GM23338 (cell line): ENCODE measurements around the gene POC1B. TPM values are rescaled to one million over a fixed set of nuclear protein-coding genes. Genes with fewer than 3 reads are reported as not detected.

Experiments
- ATAC-seq: fragments of 200-7000 bp; cut with Tn5 transposase; 3 replicates; pipeline ENCODE4 v1.9.1; 2020
- DNase-seq: peaks from one replicate; pipeline ENCODE4 v3.0.0-alpha.2; 2015; ENCODE audit warnings: low spot score
- H2AFZ ChIP-seq: fragments of 200-600 bp; sonication (generic); 2 replicates; pipeline ENCODE4 v1.8.0; 2016; ENCODE audit warnings: antibody characterized with exemption, mild to moderate bottlenecking, moderate library complexity
- H3F3A ChIP-seq: fragments of 200-600 bp; sonication (generic); replicated peaks from 2 replicates; pipeline ENCODE4 v1.8.0; 2017; ENCODE audit warnings: antibody characterized with exemption, mixed run types, low read depth
- H3K27ac ChIP-seq: fragments of 200-600 bp; sonication (generic); 2 replicates; pipeline ENCODE4 v1.6.1; 2016; ENCODE audit warnings: low read depth
- H3K27me3 ChIP-seq: fragments of 200-600 bp; sonication (generic); 2 replicates; pipeline ENCODE4 v1.8.0; 2016; ENCODE audit warnings: mild to moderate bottlenecking, mixed run types, moderate library complexity; ENCODE audit not compliant: insufficient read depth
- H3K36me3 ChIP-seq: fragments of 200-600 bp; sonication (generic); 2 replicates; pipeline ENCODE4 v1.8.0; 2016; ENCODE audit warnings: mild to moderate bottlenecking; ENCODE audit not compliant: insufficient read depth
- H3K4me1 ChIP-seq: fragments of 200-600 bp; sonication (generic); 2 replicates; pipeline ENCODE4 v1.8.0; 2016; ENCODE audit warnings: mild to moderate bottlenecking, moderate library complexity; ENCODE audit not compliant: insufficient read depth
- H3K4me2 ChIP-seq: fragments of 200-600 bp; sonication (generic); 2 replicates; pipeline ENCODE4 v1.7.1; 2017; ENCODE audit warnings: mixed run types
- H3K4me3 ChIP-seq: fragments of 200-600 bp; sonication (generic); 2 replicates; pipeline ENCODE4 v1.6.1; 2016; ENCODE audit warnings: mixed run types
- H3K79me2 ChIP-seq: fragments of 200-600 bp; sonication (generic); replicated peaks from 2 replicates; pipeline ENCODE4 v1.8.0; 2017; ENCODE audit warnings: mild to moderate bottlenecking; ENCODE audit not compliant: insufficient read depth
- H3K9me2 ChIP-seq: fragments of 200-600 bp; sonication (generic); 2 replicates; pipeline ENCODE4 v1.8.0; 2017; ENCODE audit not compliant: insufficient read depth
- H4K20me1 ChIP-seq: fragments of 200-600 bp; sonication (generic); replicated peaks from 2 replicates; pipeline ENCODE4 v1.8.0; 2017; ENCODE audit warnings: mild to moderate bottlenecking; ENCODE audit not compliant: insufficient read depth
- H3K27ac Mint-ChIP-seq: 2 replicates; pipeline ENCODE4 v1.8.0; 2020; ENCODE audit warnings: inconsistent platforms, mild to moderate bottlenecking, moderate library complexity, mixed read lengths
- H3K27me3 Mint-ChIP-seq: 3 replicates; pipeline ENCODE4 v1.8.0; 2022; ENCODE audit warnings: low read depth, mild to moderate bottlenecking, moderate library complexity, mixed read lengths, inconsistent platforms; ENCODE audit not compliant: insufficient read depth, poor library complexity
- H3K36me3 Mint-ChIP-seq: 3 replicates; pipeline ENCODE4 v1.8.0; 2021; ENCODE audit warnings: low read depth, mild to moderate bottlenecking, inconsistent platforms, moderate library complexity, mixed read lengths
- H3K4me1 Mint-ChIP-seq: 3 replicates; pipeline ENCODE4 v1.8.0; 2020; ENCODE audit warnings: mild to moderate bottlenecking, inconsistent platforms, mixed read lengths
- H3K4me3 Mint-ChIP-seq: 3 replicates; pipeline ENCODE4 v1.8.0; 2021; ENCODE audit warnings: moderate library complexity, mild to moderate bottlenecking, inconsistent platforms, mixed read lengths
- H3K9me3 Mint-ChIP-seq: 3 replicates; pipeline ENCODE4 v1.8.0; 2020; ENCODE audit warnings: moderate library complexity, mild to moderate bottlenecking, inconsistent platforms, mixed read lengths
- CREB1 ChIP-seq: fragments of 250-450 bp; sonication (Bioruptor Pico); IDR thresholded peaks from 2 replicates; pipeline ENCODE4 v1.5.0; 2020; ENCODE audit warnings: low read depth, mild to moderate bottlenecking, moderate library complexity
- CTCF ChIP-seq, 2 experiments: fragments of 200-600 bp in 1 of 2; sonication (generic) in 1 of 2; conservative IDR thresholded peaks; 2 replicates each; pipeline versions ENCODE4 v1.5.1 to v1.6.1; 2016 to 2017; ENCODE audit warnings: antibody characterized with exemption in 2 of 2, low read depth in 2 of 2, mild to moderate bottlenecking in 2 of 2, moderate library complexity in 1 of 2
- ETS1 ChIP-seq: IDR thresholded peaks from 2 replicates; pipeline ENCODE4 v1.6.1; 2016; ENCODE audit warnings: antibody characterized with exemption
- EZH2 ChIP-seq: fragments of 200-600 bp; sonication (generic); IDR thresholded peaks from one replicate; pipeline ENCODE4 v1.8.0; 2017; ENCODE audit warnings: antibody characterized with exemption, mild to moderate bottlenecking, low read depth; ENCODE audit not compliant: unreplicated experiment
- EZH2phosphoT487 ChIP-seq: fragments of 200-600 bp; sonication (generic); IDR thresholded peaks from one replicate; pipeline ENCODE4 v1.8.1; 2018; ENCODE audit warnings: antibody characterized with exemption; ENCODE audit not compliant: unreplicated experiment
- JUNB ChIP-seq: IDR thresholded peaks from one replicate; pipeline ENCODE4 v1.6.1; 2016; ENCODE audit warnings: antibody characterized with exemption; ENCODE audit not compliant: unreplicated experiment
- NANOG ChIP-seq: IDR thresholded peaks from 2 replicates; pipeline ENCODE4 v1.6.1; 2016; ENCODE audit warnings: antibody characterized with exemption, borderline replicate concordance
- POLR2AphosphoS5 ChIP-seq: IDR thresholded peaks from 2 replicates; pipeline ENCODE4 v1.6.1; 2016; ENCODE audit warnings: antibody characterized with exemption, low read depth
- REST ChIP-seq: IDR thresholded peaks from one replicate; pipeline ENCODE4 v1.6.1; 2018; ENCODE audit warnings: antibody characterized with exemption; ENCODE audit not compliant: unreplicated experiment
- STAT1 ChIP-seq: IDR thresholded peaks from one replicate; pipeline ENCODE4 v1.6.1; 2016; ENCODE audit warnings: antibody characterized with exemption; ENCODE audit not compliant: unreplicated experiment
- ZNF114 ChIP-seq: fragments of 250-450 bp; sonication (Bioruptor Pico); IDR thresholded peaks from 2 replicates; pipeline ENCODE4 v1.5.0; 2020; ENCODE audit warnings: mild to moderate bottlenecking, moderate library complexity
- ZNF331 ChIP-seq: fragments of 250-450 bp; sonication (Bioruptor Pico); IDR thresholded peaks from 2 replicates; pipeline ENCODE4 v1.5.0; 2020; ENCODE audit warnings: low read depth, mild to moderate bottlenecking, moderate library complexity
- ZNF462 ChIP-seq: fragments of 250-450 bp; sonication (Bioruptor Pico); IDR thresholded peaks from 2 replicates; pipeline ENCODE4 v1.5.0; 2020; ENCODE audit warnings: mild to moderate bottlenecking, moderate library complexity
- polyA plus RNA-seq: library from polyadenylated mRNA; unstranded; fragments of >200 nt; fragmentation: Nextera tagmentation; extraction: Ambion mirVana; gene quantifications from 2 replicates; pipeline ENCODE4 v1.2.1, GENCODE V29; 2016
- total RNA-seq: library from RNA; depleted of rRNA; stranded (reverse); fragments of >200 nt; shearing (Covaris generic); gene quantifications from 2 replicates; pipeline ENCODE4 v1.2.3, GENCODE V29; 2014

Gene POC1B
- total and polyA plus RNA-seq, 2 experiments from 2014 or later, result 11.8 to 17.5 TPM

- peak overlapping the region; percentile 98 for H3K4me2 ChIP-seq
- no peaks in the 10 kb centered on the region for H3K9me2 ChIP-seq
- no peaks in the 10 kb centered on the region for H3K27me3 ChIP-seq
- peak overlapping the region; percentile 96 for H3K4me3 ChIP-seq
- Mint-ChIP-seq H3K27ac (no peak overlapping the region), H3K36me3 (peaks cover 16% of the 10 kb centered on the region), H3K27me3 (peaks cover 2% of the 10 kb centered on the region), H3K4me3 (peak overlapping the region; percentile 92), H3K9me3 (no peaks in the 10 kb centered on the region; the same call in 2 of the 3 replicates), H3K4me1 (peaks cover 12% of the 10 kb centered on the region)
- ATAC-seq, result no peak
- H4K20me1 ChIP-seq, result no peaks in the 10 kb centered on the region
- no peaks in the 10 kb centered on the region for H3K36me3 ChIP-seq
- peak overlapping the region; percentile 95 for H2AFZ ChIP-seq
- peaks cover 28% of the 10 kb centered on the region for H3K79me2 ChIP-seq
- DNase-seq, result no peak
- TF ChIP-seq ZNF462 (CRISPR knock-in tag), result no peak
- TF ChIP-seq EZH2phosphoT487, result no peak
- no peak for TF ChIP-seq REST
- no peak for TF ChIP-seq NANOG
- TF ChIP-seq CREB1 (CRISPR knock-in tag), result no peak
- no peak for TF ChIP-seq STAT1
- no peak for TF ChIP-seq ETS1
- no peak for TF ChIP-seq ZNF114 (CRISPR knock-in tag)
- no peak for TF ChIP-seq POLR2AphosphoS5
- no peak for TF ChIP-seq CTCF (conservative IDR thresholded peaks at IDR 0.05; ENCODE audit: low read depth in 2 of 2)
- no peak for TF ChIP-seq ZNF331
- TF ChIP-seq EZH2, result no peak
- TF ChIP-seq JUNB, result no peak
- H3K4me1 ChIP-seq, result peaks cover 11% of the 10 kb centered on the region; the same call in 1 of the 2 replicates
- H3K27ac ChIP-seq, result 0 out of 2 replicates have a peak overlapping the region, but pooled peaks have one; percentile 52
- no peaks in the 10 kb centered on the region for H3F3A ChIP-seq
These were observed 1.9 kb downstream of the POC1B start for GRCh38 chr12:89523843-89524540.
